Activated effector memory CD4-positive, alpha-beta T cell treated with Interleukin-2 at 50 U/mL for 16 hours (primary cell): ENCODE measurements around the gene ELMOD3.
A peak's percentile ranks its signal among the peaks of the same experiment; 100 is the strongest.
"Not testable (repeated sequence)": the region's sequence is repeated elsewhere in the genome, so short reads cannot be mapped to it uniquely, and the experiment has no call there.

Experiments
- DNase-seq: peaks from one replicate; pipeline ENCODE4 v3.0.0-alpha.2; 2020

The ELMOD3 gene

DNA sequence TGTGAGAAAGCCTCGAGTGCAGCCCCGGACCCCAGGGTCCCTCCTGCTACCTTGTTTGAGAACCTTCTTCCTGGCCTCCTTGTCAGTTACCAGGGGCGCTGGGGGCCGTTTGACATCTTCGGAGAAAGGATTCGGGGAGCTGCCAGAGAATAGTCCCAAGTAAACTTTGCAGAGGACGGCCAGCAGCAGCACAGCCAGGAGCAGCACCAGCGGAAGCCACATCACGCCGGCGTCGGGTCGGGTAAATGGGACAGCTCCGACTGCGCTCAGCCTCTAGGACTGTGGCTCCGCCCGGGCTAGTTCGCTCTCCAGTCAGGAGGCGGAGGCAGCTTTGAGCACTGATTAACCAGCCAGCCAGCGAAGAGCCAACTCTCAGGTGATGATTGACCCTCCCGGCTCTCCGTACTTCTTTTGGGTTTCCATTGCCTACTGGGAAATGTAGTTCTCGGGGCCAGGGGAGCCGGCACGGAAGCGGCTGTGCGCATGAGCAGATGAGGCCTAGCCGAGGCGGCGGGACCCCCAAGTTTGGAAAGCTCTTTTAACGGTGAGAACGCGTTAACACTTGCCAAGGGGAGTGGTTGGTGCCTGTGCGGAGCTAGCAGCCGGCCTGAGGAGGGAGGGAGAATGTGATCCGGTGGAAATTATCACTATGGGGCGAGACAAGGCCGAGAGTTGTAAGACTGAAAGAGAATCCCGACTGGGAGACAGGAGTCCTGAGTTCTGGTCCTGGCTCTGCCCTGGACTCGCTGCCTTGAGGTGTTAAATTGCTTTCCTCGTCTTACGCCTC is at the start of gene ELMOD3, which contains the start of gene RETSAT:
Gene ELMOD3 (plus strand): TSS at position 484 of the 787 bp plus-strand sequence. CDS start 2,430 bp downstream, outside the sequence.
Gene RETSAT (minus strand): TSS at position 243 of the 787 bp plus-strand sequence. CDS start 21 bp downstream, at position 222.
- peak; percentile 93 for DNase-seq

DNA sequence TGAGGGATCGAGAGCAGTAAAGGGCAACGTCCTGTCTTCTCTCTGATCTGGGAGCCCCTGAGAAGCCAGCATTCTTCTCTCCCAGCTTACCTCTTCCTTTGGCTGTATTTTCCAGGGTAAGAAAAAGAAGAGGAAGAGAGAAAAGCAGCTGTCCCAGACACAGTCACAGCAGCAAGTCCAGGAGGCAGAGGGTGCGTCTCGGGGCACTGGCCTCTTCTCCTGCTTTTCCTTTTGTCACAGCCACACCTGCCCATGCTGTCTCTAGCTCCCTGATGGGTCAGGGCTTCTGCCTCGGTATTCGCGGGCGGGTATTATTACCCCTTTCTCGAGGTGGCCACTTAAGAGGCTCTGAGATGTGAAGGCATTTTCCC is 47.1 kb upstream of the ELMOD3 start:
- DNase-seq, result no peak

DNA sequence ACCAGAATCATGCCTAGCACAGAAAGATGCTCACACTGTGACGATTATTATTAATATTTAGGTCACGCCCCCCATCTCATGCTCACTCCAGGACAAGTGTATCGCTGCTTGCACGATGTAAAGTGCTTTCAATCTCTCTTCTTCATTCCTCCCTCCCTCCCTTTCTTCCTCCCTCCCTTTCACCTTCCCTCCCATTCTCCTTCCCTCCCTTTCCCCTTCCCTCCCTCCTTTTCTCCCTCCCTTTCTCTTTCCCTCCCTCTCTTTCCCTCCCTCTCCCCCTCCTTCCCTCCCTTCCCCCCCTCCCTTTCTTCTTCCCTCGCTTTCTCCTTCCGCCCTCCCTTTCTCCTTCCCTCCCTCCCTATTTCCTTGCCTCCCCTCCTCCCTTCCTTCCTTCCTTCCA is 46.4 kb upstream of the ELMOD3 start:
- no peak for DNase-seq

DNA sequence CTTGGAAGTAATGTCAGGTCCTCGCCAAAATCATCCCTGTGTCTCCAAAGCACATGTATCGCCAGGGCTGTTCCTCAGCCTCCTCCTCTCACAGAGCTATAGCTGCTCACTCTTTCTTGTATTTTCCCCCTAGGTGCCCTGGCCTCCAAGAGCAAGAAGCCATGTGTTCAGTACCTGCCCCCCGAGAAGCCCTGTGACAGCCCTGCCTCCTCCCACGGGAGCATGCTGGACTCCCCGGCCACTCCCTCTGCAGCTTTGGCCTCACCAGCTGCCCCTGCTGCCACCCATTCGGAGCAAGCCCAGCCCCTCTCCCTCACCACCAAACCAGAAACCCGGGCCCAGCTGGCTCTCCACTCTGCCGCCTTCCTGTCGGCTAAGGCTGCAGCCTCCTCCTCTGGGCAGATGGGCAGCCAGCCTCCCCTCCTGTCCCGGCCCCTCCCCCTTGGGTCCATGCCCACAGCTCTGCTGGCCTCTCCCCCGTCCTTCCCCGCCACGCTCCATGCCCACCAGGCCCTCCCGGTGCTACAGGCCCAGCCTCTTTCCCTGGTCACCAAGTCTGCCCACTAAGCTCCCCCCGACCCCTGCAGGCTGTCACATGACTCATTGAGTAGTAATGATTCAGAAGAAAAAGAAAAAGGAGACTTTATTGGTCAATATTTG is 45.5 kb upstream of the ELMOD3 start:
- no peak for DNase-seq

DNA sequence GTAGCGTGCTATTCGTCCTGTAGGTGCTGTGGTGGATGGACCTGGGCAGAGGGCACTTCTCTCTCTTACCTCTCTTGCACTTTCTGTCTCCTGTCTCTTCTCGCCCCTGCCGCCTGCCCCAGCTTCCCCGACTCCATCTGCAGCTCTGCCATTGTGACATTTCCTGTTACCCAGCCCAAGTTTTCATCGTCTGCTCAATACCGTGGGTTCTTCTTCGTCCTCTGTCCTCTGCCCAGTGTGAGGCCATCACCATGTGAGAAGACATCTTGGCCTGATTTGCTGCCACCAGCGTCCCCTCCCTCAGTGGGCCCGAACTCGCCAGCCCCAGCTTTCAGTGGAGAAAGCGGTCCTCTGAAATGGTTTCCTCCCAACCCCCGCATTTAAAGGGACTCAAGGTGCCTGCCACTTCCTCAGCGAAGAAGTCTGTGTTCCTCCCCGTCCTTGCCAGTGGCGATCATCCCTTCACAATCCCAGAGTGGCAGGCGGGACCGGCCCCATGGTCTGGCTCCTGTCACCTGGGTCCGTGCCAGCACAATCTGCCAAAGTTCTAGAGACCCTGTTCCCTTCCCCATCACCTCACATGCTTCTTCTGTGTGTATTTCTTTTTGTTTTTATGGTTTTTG is 44.8 kb upstream of the ELMOD3 start:
- DNase-seq, result no peak

DNA sequence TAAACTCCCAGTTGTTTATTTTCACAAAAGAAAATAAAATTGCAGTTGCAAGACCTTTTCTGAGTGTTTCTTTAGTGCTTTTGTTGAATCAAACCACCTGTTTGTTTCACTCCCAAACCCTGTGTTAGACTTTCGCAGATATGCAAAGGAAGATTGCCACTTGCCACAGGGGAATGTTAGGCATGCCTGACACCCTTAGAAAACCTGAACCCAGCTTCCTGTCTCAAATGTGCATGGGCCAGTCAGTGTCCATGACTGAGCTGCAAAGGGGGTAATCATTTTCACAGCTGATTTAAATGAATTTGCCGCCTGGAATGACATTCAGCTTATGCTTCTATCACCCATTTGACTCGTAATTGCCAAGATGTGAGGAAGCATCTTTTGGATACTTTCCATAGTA is 44.2 kb upstream of the ELMOD3 start:
- no peak for DNase-seq

DNA sequence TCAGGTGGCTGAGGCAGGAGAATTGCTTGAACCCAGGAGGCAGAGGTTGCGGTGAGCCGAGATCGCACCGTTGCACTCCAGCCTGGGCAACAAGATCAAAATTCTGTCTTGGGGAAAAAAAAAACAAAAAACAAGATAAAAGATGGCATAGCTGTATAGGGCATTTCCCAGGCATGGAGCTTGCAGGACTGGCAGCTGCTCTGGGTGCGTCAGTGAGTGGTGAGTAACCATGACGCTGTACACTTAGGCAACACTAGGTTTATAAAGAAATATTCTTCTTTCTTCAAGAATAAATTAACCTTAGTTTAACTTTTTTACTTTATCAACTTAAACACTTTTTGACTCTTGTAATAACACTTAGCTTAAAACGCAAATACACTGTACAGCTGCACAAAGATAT is 42.2 kb upstream of the ELMOD3 start:
- DNase-seq, result no peak

DNA sequence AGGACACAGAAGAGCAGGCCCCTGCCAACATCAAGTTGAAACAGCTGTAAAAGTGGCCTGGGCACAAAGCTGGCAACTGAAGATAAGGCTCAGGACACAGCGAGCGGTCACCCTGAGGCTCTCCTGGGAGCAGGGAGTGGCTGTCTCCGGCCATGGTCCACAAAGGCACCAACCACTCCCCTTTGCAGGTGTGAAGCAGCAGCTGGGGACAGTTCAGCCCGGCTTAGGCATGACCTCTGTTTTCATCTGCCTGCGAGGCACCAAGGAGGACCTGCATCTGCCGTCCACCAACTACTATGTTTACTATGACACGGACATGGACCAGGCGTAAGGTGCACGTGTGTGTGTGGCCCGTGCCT is 39.7 kb upstream of the ELMOD3 start:
- DNase-seq, result no peak

DNA sequence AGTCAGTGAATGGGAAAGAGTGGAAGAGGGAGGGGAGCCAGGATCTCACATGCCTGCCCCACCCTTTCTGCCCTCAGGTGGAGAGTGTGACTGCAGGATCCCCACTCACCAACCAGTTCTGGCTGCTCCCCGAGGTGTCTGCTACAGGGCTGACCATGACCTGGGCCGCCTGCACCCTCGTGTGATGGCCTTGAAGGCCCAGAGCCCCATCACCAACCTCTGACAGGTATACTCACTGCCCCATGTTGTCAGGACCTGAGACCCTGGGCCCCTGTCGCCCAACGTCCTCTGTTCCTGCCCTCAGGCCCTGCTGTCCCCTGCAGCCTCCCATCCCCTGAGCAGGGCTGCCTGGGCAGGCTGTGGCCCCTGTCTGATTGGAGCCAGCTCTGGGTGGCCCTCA is 38.6 kb upstream of the ELMOD3 start:
- not testable (repeated sequence) for DNase-seq

DNA sequence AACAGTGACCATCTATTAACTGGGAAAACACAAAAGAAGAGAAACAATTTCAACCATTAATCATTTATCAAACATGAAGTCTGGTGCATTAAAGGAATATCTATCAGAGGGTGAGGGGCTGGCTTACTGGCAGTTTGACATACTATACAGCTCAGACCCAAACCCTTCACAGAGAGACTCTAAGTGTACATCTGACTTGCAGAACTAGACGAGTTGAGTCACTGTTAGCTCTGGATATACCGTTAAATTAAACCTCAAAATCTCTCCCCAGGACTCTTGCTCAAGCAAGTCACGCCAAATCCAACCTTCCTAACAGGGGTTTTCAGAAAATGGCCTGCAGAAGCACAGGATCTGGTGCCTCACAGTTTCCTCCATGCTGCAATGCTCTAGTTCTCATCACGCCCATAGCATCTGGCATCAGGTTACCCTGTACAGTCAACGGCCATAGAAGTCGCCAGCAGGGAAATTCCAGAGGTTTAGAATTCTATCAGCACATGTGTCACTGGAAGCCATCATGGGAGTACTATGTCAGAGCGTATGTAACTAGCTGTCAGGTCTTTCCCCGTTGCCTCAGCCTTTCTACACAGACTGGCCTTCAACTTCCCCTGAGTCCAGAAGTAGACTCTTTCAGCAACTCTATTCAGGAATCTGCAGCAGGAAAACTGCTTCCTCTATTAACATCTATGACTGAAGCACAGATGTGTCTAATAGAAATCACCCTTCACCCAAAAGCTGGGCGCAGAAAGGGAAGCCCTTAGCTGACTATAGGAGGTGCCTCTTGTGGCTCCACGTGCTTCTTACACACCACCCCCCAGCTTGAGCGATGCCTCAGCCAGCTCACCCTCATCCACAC is 36.1 kb upstream of the ELMOD3 start:
- no peak for DNase-seq

DNA sequence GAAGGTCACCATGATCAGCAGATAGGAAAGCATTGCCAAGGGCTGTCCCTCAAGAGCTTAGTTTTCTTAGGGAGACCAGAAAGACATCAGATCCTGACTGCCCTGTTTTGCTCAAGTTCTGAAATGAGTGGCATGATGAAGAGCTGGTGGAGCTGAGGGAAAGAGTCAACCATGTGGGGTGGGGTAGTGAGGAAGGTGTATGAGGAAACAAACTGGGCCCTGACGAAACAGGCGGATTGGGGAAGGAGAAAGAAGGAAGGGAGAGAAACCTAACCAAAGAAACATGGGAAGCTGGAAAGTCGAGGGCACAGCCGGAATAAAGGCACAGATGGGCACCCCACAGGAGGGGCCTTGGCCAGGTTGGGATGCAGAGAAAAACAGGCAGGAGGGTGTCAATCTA is 34.8 kb upstream of the ELMOD3 start:
- no peak for DNase-seq

DNA sequence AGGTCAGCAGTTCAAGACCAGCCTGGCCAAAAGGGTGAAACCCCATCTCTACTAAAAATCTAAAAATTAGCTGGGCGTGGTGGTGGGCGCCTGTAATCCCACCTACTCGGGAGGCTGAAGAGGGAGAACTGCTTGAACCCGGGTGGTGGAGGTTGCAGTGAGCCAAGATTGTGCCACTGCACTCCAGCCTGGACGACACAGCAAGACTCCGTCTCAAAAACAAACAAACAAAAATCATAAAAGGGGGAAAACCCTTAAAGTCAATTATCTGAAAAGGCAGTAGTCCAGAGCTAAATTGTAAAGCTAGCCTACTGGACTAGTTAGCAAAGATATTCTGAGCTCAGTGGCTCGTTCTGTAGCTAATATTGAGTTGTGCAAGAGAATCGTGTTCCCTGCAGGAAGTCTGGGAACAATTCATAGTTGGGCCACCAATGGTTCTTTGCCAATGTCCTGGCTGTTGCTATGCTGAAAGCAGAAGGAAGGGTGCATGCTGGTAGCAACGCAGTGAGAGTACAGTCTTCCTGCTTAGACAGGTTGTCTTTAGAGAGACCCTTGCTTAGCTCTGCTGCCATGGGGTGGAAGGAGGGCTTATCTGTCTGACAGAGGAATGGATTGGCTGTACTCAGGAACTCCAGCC is 31.1 kb upstream of the ELMOD3 start:
- no peak for DNase-seq

DNA sequence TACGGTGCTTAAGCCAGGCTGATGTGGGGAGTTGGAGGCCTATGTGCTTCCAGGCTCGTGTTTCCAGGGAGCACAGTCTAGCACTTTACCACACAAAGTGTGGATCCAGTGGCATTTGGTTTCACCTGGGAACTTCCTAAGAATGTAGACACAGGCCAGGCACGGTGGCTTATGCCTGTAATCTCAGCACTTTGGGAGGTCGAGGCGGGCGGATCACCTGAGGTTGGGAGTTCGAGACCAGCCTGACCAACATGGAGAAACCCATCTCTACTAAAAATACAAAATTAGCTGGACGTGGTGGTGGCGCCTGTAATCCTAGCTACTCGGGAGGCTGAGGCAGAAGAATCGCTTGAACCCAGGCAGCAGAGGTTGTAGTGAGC is 30.6 kb upstream of the ELMOD3 start:
- not testable (repeated sequence) for DNase-seq

DNA sequence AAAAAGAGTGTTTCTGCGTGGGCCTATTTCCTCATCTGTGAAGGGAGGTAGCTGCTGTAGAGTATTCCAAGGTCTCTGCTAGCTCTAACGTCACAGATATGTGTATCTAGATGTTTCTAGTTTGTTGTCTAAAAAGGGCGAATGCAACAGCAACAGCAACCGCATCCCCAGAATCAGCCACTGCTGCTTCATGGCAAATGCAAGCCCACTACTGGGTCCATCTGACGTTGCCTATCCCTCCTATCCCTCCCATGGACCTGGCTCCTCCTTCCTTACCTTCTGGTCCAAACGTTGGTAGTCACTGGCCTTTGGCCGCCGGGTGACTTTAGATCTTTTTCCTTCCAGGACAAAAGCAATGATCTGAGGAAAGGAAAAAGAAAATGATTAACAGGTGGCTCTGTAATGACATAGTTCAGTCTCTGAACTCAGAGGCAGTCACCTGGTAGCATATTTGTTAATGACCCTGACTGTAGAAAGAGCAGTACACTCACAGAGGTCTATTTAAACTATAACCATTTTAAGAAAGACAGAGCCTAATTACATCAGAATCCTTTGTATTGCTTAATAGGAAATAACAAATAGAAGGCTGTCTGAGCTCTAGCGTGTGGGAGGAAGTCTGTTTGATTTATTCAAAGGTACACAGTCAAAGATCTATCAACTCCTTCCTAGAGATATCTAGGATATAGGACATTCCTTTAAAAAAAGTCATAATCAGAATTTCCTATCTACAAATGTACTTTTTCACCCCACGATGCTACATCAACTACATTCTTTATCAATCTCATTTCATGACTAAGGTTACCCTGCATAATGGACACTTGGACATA is 29.7 kb upstream of the ELMOD3 start:
- DNase-seq, result no peak

DNA sequence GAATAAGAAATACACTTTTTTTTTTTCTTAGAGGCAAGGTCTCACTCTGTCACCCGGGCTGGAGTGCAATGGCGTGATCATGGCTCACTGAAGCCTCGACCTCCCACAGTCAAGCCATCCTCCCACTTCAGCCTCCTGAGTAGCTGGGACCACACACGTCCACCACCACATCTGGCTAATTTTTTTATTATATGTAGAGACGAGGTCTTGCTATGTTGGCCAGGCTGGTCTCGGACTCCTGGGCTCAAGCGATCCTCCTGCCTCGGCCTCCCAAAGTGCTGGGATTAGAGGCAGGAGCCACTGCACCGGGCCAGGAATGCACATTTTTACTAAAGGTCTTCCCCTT is 29.1 kb upstream of the ELMOD3 start:
- DNase-seq, result no peak

DNA sequence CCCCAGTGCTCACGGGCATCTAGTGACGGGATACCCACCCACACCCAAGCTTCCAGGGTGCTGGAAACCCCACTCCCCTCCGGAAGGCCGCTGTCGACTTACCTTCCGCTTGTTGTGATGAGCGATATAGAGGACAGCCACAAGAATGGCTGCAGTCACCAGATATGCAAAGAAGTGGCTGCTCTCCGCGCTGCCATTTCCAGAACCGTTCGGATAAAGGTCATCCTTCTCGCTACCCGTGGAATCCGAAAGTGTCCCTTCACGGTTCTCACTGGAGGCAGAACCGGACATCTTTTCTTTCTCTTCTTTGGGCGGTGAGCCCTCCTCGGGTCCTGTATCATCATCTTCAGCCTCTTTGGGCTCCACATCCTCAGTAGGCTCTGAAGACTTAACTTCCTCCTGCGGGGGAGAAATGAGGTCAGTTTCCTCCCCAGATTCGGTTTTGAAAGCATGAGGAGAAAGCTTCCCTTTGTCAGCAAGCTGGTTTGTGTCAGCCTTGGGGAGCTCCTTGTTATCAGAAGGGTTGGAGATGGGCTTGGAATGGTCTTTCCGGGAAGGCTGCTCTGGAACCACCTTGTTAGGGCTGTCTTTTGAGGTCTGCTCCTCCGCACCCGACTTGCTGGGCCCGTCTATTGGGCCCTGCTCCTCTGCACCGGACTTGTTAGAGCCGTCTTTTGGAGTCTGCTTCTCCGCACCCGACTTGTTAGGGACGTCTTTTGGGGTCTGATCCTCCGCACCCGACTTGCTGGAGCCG is 28.0 kb upstream of the ELMOD3 start:
- DNase-seq, result peak; percentile 25

DNA sequence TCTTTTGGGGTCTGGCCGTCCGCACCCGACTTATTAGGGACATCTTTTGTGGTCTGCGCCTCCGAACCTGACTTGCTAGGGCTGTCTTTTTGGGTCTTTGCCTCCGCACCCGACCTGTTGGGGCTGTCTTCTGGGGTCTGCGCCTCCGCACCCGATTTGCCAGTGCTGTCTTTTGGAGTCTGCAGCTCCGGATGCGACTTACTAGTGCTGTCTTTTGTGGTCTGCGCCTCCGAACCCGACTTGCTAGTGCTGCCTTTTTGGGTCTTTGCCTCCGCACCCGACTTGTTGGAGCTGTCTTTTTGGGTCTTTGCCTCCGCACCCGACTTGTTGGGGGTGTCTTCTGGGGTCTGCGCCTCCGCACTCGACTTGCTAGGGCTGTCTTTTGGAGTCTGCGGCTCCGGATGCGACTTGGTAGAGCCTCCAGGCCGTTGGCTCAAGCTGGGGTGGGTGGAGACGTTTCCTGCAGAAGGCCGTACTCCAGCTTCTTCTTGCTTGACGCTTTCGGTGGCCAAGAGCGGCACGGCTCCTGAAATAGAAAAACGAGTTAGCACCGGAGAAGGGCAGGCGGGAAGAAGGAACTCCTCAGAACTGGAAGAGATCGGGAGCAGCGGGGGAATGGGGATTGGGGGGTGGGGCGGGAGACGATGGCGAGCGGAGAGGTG is 27.3 kb upstream of the ELMOD3 start:
- DNase-seq, result peak; percentile 50

DNA sequence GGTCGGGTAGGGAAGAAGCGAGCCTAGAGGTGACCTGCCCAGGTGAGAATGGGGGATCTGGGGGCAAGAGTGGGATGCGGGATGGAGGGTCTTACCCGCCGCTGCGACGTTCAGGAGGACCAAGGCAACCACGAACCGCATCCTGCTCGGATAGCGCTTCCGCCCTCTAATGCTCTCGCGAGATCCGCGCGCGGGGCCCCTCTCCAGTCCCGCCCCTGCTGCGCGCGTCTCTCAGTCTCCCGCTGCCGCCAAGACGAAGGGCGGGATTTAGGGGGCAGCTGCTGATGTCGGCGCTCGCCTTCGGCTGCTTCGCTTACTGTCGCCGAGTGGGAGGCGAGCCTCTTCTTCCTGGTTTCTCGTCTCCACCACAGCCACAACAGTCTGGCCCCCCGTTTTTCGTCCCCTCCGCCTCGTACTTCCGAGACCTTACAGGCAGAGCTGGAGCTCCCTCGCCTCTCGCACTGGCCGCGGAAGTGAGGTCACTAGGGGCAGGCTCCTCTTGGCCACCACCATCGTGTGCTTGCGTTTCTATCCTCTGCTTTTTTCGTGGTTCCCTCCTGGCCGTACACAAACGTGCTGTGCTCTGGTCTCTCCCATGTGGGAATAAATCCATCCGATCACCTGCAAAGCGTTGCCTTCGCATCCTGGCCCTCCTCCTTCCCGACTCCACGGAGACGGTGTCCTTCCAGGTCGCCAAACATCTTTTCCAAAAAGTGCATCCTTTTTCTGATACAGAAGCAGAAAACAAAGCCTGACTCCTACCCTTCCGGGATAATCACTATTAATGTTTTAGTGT is 26.5 kb upstream of the ELMOD3 start, which contains the start of gene TGOLN2:
Gene TGOLN2 (minus strand): TSS at position 168 of the 796 bp plus-strand sequence. CDS start 27 bp downstream, at position 141.
- peak; percentile 89 for DNase-seq

DNA sequence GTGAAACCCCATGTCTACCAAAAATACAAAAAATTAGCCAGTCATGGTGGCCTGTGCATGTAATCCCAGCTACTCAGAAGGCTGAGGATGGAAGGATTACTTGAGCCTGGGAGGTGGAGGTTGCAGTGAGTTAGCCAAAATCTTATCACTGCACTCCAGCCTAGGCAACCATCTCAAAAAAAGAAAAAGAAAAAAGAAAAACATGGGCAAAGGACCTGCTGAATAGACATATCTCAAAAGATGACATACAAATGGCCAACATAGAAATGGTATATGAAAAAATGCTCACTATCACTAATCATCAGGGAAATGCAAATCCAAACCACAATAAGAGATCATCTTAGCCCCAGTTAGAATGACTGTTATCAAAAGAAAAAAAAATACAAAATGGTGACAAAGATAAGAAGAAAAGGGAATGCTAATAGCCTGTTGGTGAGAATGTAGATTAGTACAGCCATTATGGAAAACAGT is 25.4 kb upstream of the ELMOD3 start:
- DNase-seq, result no peak
